Measurements from ENCODE around the gene MME.

DNA sequence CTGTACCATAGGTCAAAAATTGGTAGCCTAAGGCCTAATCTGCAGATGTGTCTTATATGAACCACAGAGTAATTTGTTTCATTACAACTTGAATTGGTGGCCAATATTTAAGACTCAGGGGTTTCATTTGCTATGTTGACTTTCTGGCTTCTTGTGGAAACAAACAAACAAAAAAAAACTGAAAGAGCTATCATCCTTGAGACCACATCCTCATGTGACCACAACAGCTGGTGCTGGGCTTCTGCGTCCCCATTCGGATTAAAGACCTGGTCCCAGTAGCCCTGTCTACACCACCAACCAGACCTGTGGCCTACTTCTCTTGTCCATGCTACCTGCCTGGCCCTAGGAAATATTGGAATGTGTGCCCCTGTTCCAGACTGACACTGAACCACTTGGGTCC, 151.7 kb downstream of the MME start:
- TF ChIP-seq, protein P1, sequence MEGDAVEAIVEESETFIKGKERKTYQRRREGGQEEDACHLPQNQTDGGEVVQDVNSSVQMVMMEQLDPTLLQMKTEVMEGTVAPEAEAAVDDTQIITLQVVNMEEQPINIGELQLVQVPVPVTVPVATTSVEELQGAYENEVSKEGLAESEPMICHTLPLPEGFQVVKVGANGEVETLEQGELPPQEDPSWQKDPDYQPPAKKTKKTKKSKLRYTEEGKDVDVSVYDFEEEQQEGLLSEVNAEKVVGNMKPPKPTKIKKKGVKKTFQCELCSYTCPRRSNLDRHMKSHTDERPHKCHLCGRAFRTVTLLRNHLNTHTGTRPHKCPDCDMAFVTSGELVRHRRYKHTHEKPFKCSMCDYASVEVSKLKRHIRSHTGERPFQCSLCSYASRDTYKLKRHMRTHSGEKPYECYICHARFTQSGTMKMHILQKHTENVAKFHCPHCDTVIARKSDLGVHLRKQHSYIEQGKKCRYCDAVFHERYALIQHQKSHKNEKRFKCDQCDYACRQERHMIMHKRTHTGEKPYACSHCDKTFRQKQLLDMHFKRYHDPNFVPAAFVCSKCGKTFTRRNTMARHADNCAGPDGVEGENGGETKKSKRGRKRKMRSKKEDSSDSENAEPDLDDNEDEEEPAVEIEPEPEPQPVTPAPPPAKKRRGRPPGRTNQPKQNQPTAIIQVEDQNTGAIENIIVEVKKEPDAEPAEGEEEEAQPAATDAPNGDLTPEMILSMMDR (IDR thresholded peaks at IDR 0.05) = no peak
- TF ChIP-seq POLR2A (IDR thresholded peaks at IDR 0.05) (no peak), POLR2AphosphoS5 (IDR thresholded peaks at IDR 0.05) (no peak)
